Transverse colon (tissue), 4 donors: ENCODE measurements around the gene CCDC3. TPM values are rescaled to one million over a fixed set of nuclear protein-coding genes. Genes with fewer than 3 reads are reported as not detected.

ENCODE experiments used
- DNase-seq: peaks from one replicate; pipeline ENCODE4 v3.0.0-alpha.2; 2019
- H3K27ac ChIP-seq, 4 donors: fragments of 200-600 bp; sonication (generic); 2 replicates each; pipeline ENCODE4 v1.5.1; 2016 to 2018; ENCODE audit warnings: inconsistent platforms in 4 of 4
- H3K27me3 ChIP-seq: fragments of 200-600 bp; sonication (generic); 2 replicates; pipeline ENCODE4 v1.5.1; 2017; ENCODE audit warnings: inconsistent platforms
- H3K36me3 ChIP-seq, 4 donors: fragments of 200-600 bp; sonication (generic); 2 replicates each; pipeline ENCODE4 v1.5.1; 2017 to 2019; ENCODE audit warnings: inconsistent platforms in 4 of 4
- H3K4me1 ChIP-seq, 4 donors: fragments of 200-600 bp; sonication (generic); 2 replicates each; pipeline ENCODE4 v1.5.1; 2017 to 2020; ENCODE audit warnings: inconsistent platforms in 4 of 4
- H3K4me3 ChIP-seq, 4 donors: fragments of 200-600 bp; sonication (generic); 1 replicate in 1 of 4; 2 replicates in 3 of 4; pipeline versions ENCODE4 v1.5.1 to v1.6.1; 2017 to 2019; ENCODE audit warnings: inconsistent platforms in 4 of 4
- H3K9me3 ChIP-seq, 2 donors: fragments of 200-600 bp; sonication (generic); 2 replicates each; pipeline ENCODE4 v1.5.1; 2017 to 2019; ENCODE audit warnings: inconsistent platforms in 2 of 2
- CTCF ChIP-seq, 5 experiments: fragments of 200-600 bp in 3 of 5; fragments of 450-650 bp in 2 of 5; sonication (generic) in 3 of 5; IDR thresholded peaks; 1 replicate in 2 of 5; 2 replicates in 3 of 5; pipeline ENCODE4 v1.5.1; 2016 to 2017; ENCODE audit warnings: antibody characterized with exemption in 5 of 5, inconsistent platforms in 3 of 5, mild to moderate bottlenecking in 2 of 5, moderate library complexity in 1 of 5
- EP300 ChIP-seq: sonication (generic); formaldehyde crosslinking; IDR thresholded peaks from one replicate; pipeline ENCODE4 v1.6.1; 2017; ENCODE audit warnings: antibody characterized with exemption, low read depth
- POLR2A ChIP-seq: fragments of 450-650 bp; IDR thresholded peaks from one replicate; pipeline ENCODE4 v1.6.1; 2016; ENCODE audit warnings: antibody characterized with exemption, mild to moderate bottlenecking, moderate library complexity
- POLR2AphosphoS5 ChIP-seq, 3 donors: sonication (generic); formaldehyde crosslinking; IDR thresholded peaks; one replicate each; pipeline ENCODE4 v1.6.1; 2016; ENCODE audit warnings: antibody characterized with exemption in 3 of 3
- WGBS, 2 donors: methylation state at CpG; one replicate each; pipeline ENCODE4 v1.1.5; 2018; ENCODE audit warnings: low coverage in 1 of 2; 5-methylcytosine and 5-hydroxymethylcytosine counted together
- in situ Hi-C, 4 donors: fragments of 200-750 bp; cut with MboI; loops; one replicate each; pipeline versions ENCODE4 v1.15.0 to v1.15.1; 2017; ENCODE audit warnings: low sequenced_read_pairs in 3 of 4, low pct_ligation_motif_present in 1 of 4, low pct_unique_long_range_greater_than_20kb in 1 of 4
- intact Hi-C: fragments of 100-400 bp; cut with DNase I; formaldehyde crosslinking; loops from one replicate; pipeline ENCODE4 v1.15.1; 2023; ENCODE audit warnings: low total_unique reads
- total RNA-seq, 4 donors: library from RNA; depleted of rRNA; stranded (reverse); fragments of >200 nt; gene quantifications; one replicate each; pipeline ENCODE4 v1.1.0, GENCODE V29; 2016

The CCDC3 gene
- total RNA-seq, 4 donors from 2014 or later: 0.75 to 2.2 (median 1.3) TPM

- in situ Hi-C loops: no loop called here
- TF ChIP-seq POLR2A: no peak
- TF ChIP-seq CTCF (IDR thresholded peaks at IDR 0.05): no peak
- TF ChIP-seq POLR2AphosphoS5 (IDR thresholded peaks at IDR 0.05): no peak
- no peak for TF ChIP-seq EP300
- DNase-seq: no peak
- H3K4me1 ChIP-seq: no peaks in the 10 kb centered on the region
- intact Hi-C loops: no loop called here
- no peaks in the 10 kb centered on the region for H3K27me3 ChIP-seq
- H3K27ac ChIP-seq: no peak overlapping the region
- no peak overlapping the region for H3K4me3 ChIP-seq
- H3K36me3 ChIP-seq: no peaks in the 10 kb centered on the region
- WGBS, 2 donors: 77 to 86% methylated on average over 7 to 8 of the region's 8 CpGs
- no peaks in the 10 kb centered on the region for H3K9me3 ChIP-seq
Measured at GRCh38 chr10:12973149-12973718, 28.3 kb downstream of the CCDC3 start.

GRCh38 chr10:12972146-12972545, 29.4 kb downstream of the CCDC3 start:
- WGBS, 2 donors: 76 to 100% methylated on average over 1 to 2 of the region's 2 CpGs
- in situ Hi-C loops (no loop called here), intact Hi-C loops (no loop called here)
- peaks cover 4 to 6% of the 10 kb centered on the region in 2 donors for H3K9me3 ChIP-seq
- H3K27me3 ChIP-seq: no peaks in the 10 kb centered on the region
- H3K36me3 ChIP-seq: no peaks in the 10 kb centered on the region
- H3K4me3 ChIP-seq: no peak overlapping the region
- TF ChIP-seq POLR2AphosphoS5 (IDR thresholded peaks at IDR 0.05) (no peak), POLR2A (no peak), EP300 (no peak), CTCF (IDR thresholded peaks at IDR 0.05) (no peak)
- no peak for DNase-seq
- no peak overlapping the region for H3K27ac ChIP-seq
- no peaks in the 10 kb centered on the region for H3K4me1 ChIP-seq

GRCh38 chr10:12971001-12971788, 30.3 kb downstream of the CCDC3 start:
- TF ChIP-seq CTCF (IDR thresholded peaks at IDR 0.05) (no peak), EP300 (no peak), POLR2A (no peak), POLR2AphosphoS5 (IDR thresholded peaks at IDR 0.05) (no peak)
- H3K4me3 ChIP-seq: no peak overlapping the region

GRCh38 chr10:12969951-12970350, 31.6 kb downstream of the CCDC3 start:
- intact Hi-C loops (no loop called here), in situ Hi-C loops (no loop called here)
- no peak for DNase-seq
- Histone ChIP-seq H3K36me3 (no peaks in the 10 kb centered on the region), H3K27me3 (no peaks in the 10 kb centered on the region), H3K27ac (no peak overlapping the region), H3K9me3 (peaks cover 4 to 6% of the 10 kb centered on the region in 2 donors), H3K4me3 (no peak overlapping the region), H3K4me1 (no peaks in the 10 kb centered on the region)
- 62 to 67% methylated on average over 4 to 5 of the region's 5 CpGs for WGBS, 2 donors
- TF ChIP-seq POLR2A (no peak), EP300 (no peak), CTCF (IDR thresholded peaks at IDR 0.05) (no peak), POLR2AphosphoS5 (IDR thresholded peaks at IDR 0.05) (no peak)

More at GRCh38 chr10:12971001-12971788, 30.3 kb downstream of the CCDC3 start:
- Histone ChIP-seq H3K27me3 (no peaks in the 10 kb centered on the region), H3K4me1 (no peaks in the 10 kb centered on the region), H3K9me3 (peaks cover 4 to 6% of the 10 kb centered on the region in 2 donors), H3K36me3 (no peaks in the 10 kb centered on the region), H3K27ac (no peak overlapping the region)
- WGBS, 2 donors: 79 to 81% methylated on average over 2 to 14 of the region's 14 CpGs
- intact Hi-C loops: no loop called here
- in situ Hi-C loops: no loop called here
- no peak for DNase-seq
